HepG2 (cell line): ENCODE data around the gene LILRB5. TPM values are rescaled to one million over a fixed set of nuclear protein-coding genes. Genes with fewer than 3 reads are reported as not detected.

ENCODE experiments used
- DNMT3B ChIP-seq: conservative IDR thresholded peaks from 2 replicates; pipeline ENCODE4 v1.6.1; 2016; ENCODE audit warnings: missing biosample characterization, control low read depth
- FOSL1 ChIP-seq: sonication (generic); formaldehyde crosslinking; IDR thresholded peaks from 2 replicates; pipeline ENCODE4 v1.9.0; 2021; ENCODE audit warnings: missing genetic modification reagents, borderline replicate concordance
- GLMP ChIP-seq: sonication (generic); formaldehyde crosslinking; IDR thresholded peaks from 2 replicates; pipeline ENCODE4 v1.9.0; 2021; ENCODE audit warnings: missing genetic modification reagents, mild to moderate bottlenecking, borderline replicate concordance
- GZF1 ChIP-seq: sonication (generic); formaldehyde crosslinking; IDR thresholded peaks from 2 replicates; pipeline ENCODE4 v1.5.1; 2020; ENCODE audit warnings: mild to moderate bottlenecking, missing genetic modification reagents
- HMGXB4 ChIP-seq, 2 experiments: sonication (generic) in 1 of 2; formaldehyde crosslinking in 1 of 2; IDR thresholded peaks; 2 replicates each; pipeline versions ENCODE4 v1.4.0 to v1.6.1; 2018 to 2020; ENCODE audit warnings: missing genetic modification reagents in 2 of 2, borderline replicate concordance in 1 of 2, low read depth in 1 of 2, mild to moderate bottlenecking in 1 of 2, missing biosample characterization in 1 of 2
- KLF6 ChIP-seq: IDR thresholded peaks from 2 replicates; pipeline ENCODE4 v1.8.0; 2016; ENCODE audit warnings: missing biosample characterization, missing genetic modification reagents
- MLX ChIP-seq: IDR thresholded peaks from 2 replicates; pipeline ENCODE4 v1.6.1; 2016
- MXD1 ChIP-seq: sonication (generic); formaldehyde crosslinking; IDR thresholded peaks from 2 replicates; pipeline ENCODE4 v1.4.0; 2020; ENCODE audit warnings: mild to moderate bottlenecking, missing genetic modification reagents
- MXI1 ChIP-seq: IDR thresholded peaks from 3 replicates; pipeline ENCODE4 v1.6.1; 2012; ENCODE audit warnings: low read depth, low read length, inconsistent platforms, borderline replicate concordance
- MZF1 ChIP-seq: sonication (generic); formaldehyde crosslinking; IDR thresholded peaks from 2 replicates; pipeline ENCODE4 v1.8.1; 2023; ENCODE audit warnings: mild to moderate bottlenecking, missing genetic modification reagents, borderline replicate concordance
- RARG ChIP-seq: sonication (generic); formaldehyde crosslinking; IDR thresholded peaks from 2 replicates; pipeline ENCODE4 v1.4.0; 2020; ENCODE audit warnings: low read depth, mild to moderate bottlenecking, missing genetic modification reagents
- REPIN1 ChIP-seq: sonication (generic); formaldehyde crosslinking; IDR thresholded peaks from 2 replicates; pipeline ENCODE4 v1.8.0; 2022; ENCODE audit warnings: missing genetic modification reagents, low read depth, mild to moderate bottlenecking, borderline replicate concordance
- SRF ChIP-seq: IDR thresholded peaks from 2 replicates; pipeline ENCODE4 v1.6.1; 2011; ENCODE audit warnings: mild to moderate bottlenecking, low read depth, low read length, moderate library complexity
- TAF15 ChIP-seq: fragments of 200-400 bp; formaldehyde crosslinking; IDR thresholded peaks from one replicate; pipeline ENCODE4 v1.6.1; 2018; ENCODE audit warnings: mild to moderate bottlenecking, low read depth, low read length; ENCODE audit not compliant: poor library complexity, severe bottlenecking
- THAP8 ChIP-seq: sonication (generic); formaldehyde crosslinking; IDR thresholded peaks from 2 replicates; pipeline ENCODE4 v1.5.1; 2020; ENCODE audit warnings: missing genetic modification reagents, mild to moderate bottlenecking, borderline replicate concordance
- YEATS2 ChIP-seq: sonication (generic); formaldehyde crosslinking; IDR thresholded peaks from 2 replicates; pipeline ENCODE4 v1.4.0; 2020; ENCODE audit warnings: missing genetic modification reagents, borderline replicate concordance
- ZBTB46 ChIP-seq: sonication (generic); formaldehyde crosslinking; IDR thresholded peaks from 2 replicates; pipeline ENCODE4 v1.4.0; 2020; ENCODE audit warnings: mild to moderate bottlenecking, missing genetic modification reagents, borderline replicate concordance
- ZNF12 ChIP-seq: sonication (generic); formaldehyde crosslinking; IDR thresholded peaks from 2 replicates; pipeline ENCODE4 v1.5.0; 2020; ENCODE audit warnings: missing genetic modification reagents
- ZNF225 ChIP-seq: sonication (generic); formaldehyde crosslinking; IDR thresholded peaks from 2 replicates; pipeline ENCODE4 v1.4.0; 2020; ENCODE audit warnings: mild to moderate bottlenecking, missing genetic modification reagents
- ZNF33A ChIP-seq: sonication (generic); formaldehyde crosslinking; IDR thresholded peaks from 2 replicates; pipeline ENCODE4 v1.5.1; 2020; ENCODE audit warnings: missing genetic modification reagents, mild to moderate bottlenecking, moderate library complexity, borderline replicate concordance
- ZNF781 ChIP-seq: sonication (generic); formaldehyde crosslinking; IDR thresholded peaks from 2 replicates; pipeline ENCODE4 v1.5.1; 2020; ENCODE audit warnings: borderline replicate concordance, mild to moderate bottlenecking, missing genetic modification reagents; ENCODE audit errors: not compliant biosample characterization
- ZSCAN9 ChIP-seq: IDR thresholded peaks from 2 replicates; pipeline ENCODE4 v1.6.1; 2016; ENCODE audit warnings: borderline replicate concordance
- polyA plus RNA-seq, 8 experiments: library from polyadenylated mRNA; depleted of rRNA in 3 of 8; stranded (reverse) in 7 of 8; unstranded in 1 of 8; fragments of >200 nt; fragmentation: Illumina TruSeq in 4 of 8; extraction: Trizol in 4 of 8; gene quantifications; 2 replicates each; pipeline versions ENCODE4 v1.2.1 to v1.2.3, GENCODE V29; 2011 to 2016; ENCODE audit warnings: low read depth in 4 of 8, missing spikeins in 1 of 8, mixed read lengths in 1 of 8; ENCODE audit not compliant: insufficient read depth in 1 of 8
- total RNA-seq, 5 experiments: library from RNA; depleted of rRNA; stranded (reverse); fragments of >200 nt; fragmentation: Illumina TruSeq; extraction: Trizol; gene quantifications; 2 replicates each; pipeline ENCODE4 v1.2.3, GENCODE V29; 2016; ENCODE audit warnings: low read depth in 1 of 5

LILRB5 gene
- total and polyA plus RNA-seq, 2 of the 13 experiments (the other 11 are each of a cell fraction or from before 2014, with no cell fraction given) = not detected

- TF ChIP-seq MLX (0 out of 2 replicates have a peak, but pooled peaks have one; percentile 17), REPIN1 (CRISPR knock-in tag) (peak; percentile 64; the same call in 1 of the 2 replicates), ZSCAN9 (CRISPR knock-in tag) (no peak), YEATS2 (CRISPR knock-in tag) (no peak; the same call in 1 of the 2 replicates), SRF (no peak), GLMP (CRISPR knock-in tag) (no peak), TAF15 (no peak), HMGXB4 (CRISPR knock-in tag; IDR thresholded peaks at IDR 0.05; ENCODE audit: borderline replicate concordance in 1 of 2, low read depth in 1 of 2) (peak; percentile 80 to 82; a peak in 2 of 4 replicates), GZF1 (CRISPR knock-in tag) (no peak), ZNF33A (no peak), ZNF12 (CRISPR knock-in tag) (no peak), MXD1 (CRISPR knock-in tag) (peak; percentile 24; the same call in 1 of the 2 replicates), MXI1 (no peak; the same call in 2 of the 3 replicates), RARG (no peak), KLF6 (no peak), MZF1 (CRISPR knock-in tag) (no peak), THAP8 (CRISPR knock-in tag) (no peak), DNMT3B (CRISPR knock-in tag) (no peak), ZBTB46 (no peak), ZNF781 (CRISPR knock-in tag) (no peak), FOSL1 (CRISPR knock-in tag) (no peak), ZNF225 (CRISPR knock-in tag) (no peak)
Measured at GRCh38 chr19:54231077-54231931, 25.8 kb downstream of the LILRB5 start (continued).
